Neural progenitor cell (in vitro differentiated cells): ENCODE results near the gene TNNI2.

Source experiments
- EZH2 ChIP-seq: fragments of 200-600 bp; sonication (generic); IDR thresholded peaks from 2 replicates; pipeline ENCODE4 v1.6.1; 2017; ENCODE audit warnings: antibody characterized with exemption, mild to moderate bottlenecking, moderate library complexity
- TF ChIP-seq, protein P1 (sequence below): fragments of 200-600 bp; sonication (generic); IDR thresholded peaks from 2 replicates; pipeline ENCODE4 v1.5.1; 2017; ENCODE audit warnings: antibody characterized with exemption, mild to moderate bottlenecking

GRCh38 chr11:1852877-1853276, 14.1 kb downstream of the TNNI2 start, which contains the start of gene LSP1:
- TF ChIP-seq, protein P1, sequence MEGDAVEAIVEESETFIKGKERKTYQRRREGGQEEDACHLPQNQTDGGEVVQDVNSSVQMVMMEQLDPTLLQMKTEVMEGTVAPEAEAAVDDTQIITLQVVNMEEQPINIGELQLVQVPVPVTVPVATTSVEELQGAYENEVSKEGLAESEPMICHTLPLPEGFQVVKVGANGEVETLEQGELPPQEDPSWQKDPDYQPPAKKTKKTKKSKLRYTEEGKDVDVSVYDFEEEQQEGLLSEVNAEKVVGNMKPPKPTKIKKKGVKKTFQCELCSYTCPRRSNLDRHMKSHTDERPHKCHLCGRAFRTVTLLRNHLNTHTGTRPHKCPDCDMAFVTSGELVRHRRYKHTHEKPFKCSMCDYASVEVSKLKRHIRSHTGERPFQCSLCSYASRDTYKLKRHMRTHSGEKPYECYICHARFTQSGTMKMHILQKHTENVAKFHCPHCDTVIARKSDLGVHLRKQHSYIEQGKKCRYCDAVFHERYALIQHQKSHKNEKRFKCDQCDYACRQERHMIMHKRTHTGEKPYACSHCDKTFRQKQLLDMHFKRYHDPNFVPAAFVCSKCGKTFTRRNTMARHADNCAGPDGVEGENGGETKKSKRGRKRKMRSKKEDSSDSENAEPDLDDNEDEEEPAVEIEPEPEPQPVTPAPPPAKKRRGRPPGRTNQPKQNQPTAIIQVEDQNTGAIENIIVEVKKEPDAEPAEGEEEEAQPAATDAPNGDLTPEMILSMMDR, result no peak
- TF ChIP-seq EZH2, result no peak
